SW480 (cell line): ENCODE data around the gene ANAPC16.
"Not testable (repeated sequence)": the region's sequence is repeated elsewhere in the genome, so short reads cannot be mapped to it uniquely, and the experiment has no call there.

Experiments
- DNase-seq: peaks from one replicate; pipeline ENCODE4 v3.0.0-alpha.2; 2016; ENCODE audit warnings: low spot score

Gene ANAPC16

DNA sequence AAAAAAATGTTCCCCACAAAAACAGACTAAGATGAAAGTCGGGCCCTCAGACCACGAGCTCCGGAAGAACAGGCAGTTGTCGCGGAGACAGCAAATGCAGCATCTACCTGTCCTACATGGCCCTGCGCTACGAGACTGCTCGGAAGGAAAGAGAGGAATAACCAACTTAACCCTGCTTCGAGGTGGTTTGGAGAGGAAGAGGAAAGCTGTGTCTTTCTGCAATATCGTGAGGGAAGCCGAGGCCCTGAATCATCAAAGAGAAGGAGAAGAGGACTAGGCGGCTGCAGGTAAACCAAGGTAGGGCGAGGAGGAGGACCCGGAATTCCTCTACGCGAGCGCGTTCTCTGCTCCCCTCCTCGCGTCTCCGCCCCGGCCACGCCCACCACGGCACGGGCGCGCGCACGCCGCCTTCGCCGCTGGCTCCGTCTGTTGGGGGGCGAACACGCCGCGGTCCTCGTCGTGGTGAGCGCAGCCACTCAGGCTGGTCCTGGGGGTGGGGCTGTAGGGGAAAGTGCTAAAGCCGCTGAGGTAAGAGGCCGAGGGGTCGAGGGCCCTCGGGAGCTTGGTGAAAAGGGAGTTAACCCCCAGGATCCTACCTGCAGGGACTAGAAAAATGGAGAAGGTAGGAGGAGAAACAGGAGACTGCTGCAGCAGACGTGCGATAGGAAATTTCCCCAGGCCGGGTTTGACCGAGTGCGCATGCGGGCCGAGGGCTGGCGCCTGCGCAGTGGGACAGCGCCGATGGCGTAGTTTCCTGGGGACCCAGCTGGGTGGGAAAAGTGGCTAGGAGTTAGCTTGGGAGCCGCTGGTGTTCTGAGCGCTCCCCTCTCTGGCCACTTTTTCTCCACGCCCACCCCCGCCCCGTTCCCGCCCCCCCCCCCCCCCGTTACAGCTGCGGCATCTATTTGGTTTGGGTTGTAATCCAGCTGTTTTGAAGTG, at the start of gene ANAPC16, which contains the start of gene ASCC1:
Gene ANAPC16, plus strand, starts transcription at position 402 of the 939 bp plus-strand sequence. CDS start 7,903 bp downstream, outside the sequence.
Gene ASCC1, minus strand, starts transcription at position 666 of the 939 bp plus-strand sequence. CDS start 2,978 bp downstream, outside the sequence.
- peak; percentile 87 for DNase-seq

GRCh38 chr10:72167118-72167517, 48.7 kb upstream of the ANAPC16 start:
- DNase-seq: no peak

DNA sequence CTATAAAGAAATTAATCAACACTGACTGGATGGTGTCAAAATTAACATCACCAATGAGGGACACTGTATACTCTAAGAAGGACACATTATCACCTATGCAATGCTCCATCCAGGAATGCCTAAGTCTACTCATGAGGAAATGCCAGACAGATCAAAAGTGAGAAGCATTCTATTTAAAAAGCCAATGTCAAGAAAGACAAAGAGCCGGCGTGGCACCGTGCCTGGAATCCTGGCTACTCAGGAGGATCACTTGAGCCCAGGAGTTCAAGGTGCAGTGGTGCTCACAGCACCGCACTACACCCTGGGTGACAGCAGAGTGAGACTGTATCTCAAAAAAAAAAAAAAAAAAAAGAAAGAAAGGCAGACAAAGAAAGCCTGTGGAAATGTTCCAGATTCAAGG, 45.5 kb upstream of the ANAPC16 start:
- DNase-seq: no peak

- DNase-seq: no peak
Observed at GRCh38 chr10:72170733-72171132, 45.1 kb upstream of the ANAPC16 start.

GRCh38 chr10:72171175-72171630, 44.6 kb upstream of the ANAPC16 start:
- peak; percentile 26 for DNase-seq

DNA sequence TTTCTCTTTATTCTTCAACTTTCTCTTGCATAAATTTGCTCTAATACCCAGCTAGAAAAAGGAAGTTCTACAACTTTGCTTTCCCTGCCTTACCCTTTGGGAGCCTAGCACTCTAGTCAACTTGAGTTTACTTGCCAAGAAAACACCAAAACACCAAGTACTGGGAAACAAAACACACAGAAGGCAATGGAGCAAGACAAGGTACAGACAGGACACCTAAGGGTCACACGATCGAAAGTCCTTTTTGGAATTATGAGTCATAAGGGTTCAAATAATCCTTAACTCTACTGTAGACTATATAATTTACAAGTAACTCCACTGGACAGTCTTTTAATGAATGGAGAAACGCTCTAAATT, 42.6 kb upstream of the ANAPC16 start:
- no peak for DNase-seq

- DNase-seq: no peak
Observed at GRCh38 chr10:72173619-72174296, 42.1 kb upstream of the ANAPC16 start.

- DNase-seq: no peak
Observed at GRCh38 chr10:72174297-72174662, 41.5 kb upstream of the ANAPC16 start.

DNA sequence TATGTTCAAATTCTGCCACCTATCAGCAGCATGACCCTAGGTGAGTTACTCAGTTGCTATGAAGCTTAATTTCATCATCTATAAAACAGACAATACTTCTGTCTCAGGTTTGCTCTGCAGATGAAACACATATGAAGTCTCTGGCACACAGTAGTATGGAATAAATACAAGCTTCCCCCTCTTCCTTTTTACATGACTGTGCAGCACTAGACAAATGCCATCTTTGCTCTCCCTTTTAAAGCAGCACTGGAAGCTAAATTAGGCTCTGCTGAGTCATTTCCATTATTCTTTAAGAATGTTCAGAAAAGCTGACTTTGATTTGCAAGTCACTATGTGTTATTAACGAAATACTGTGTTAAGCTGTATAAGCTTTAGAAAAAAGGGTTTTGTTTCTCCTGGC, 40.7 kb upstream of the ANAPC16 start:
- DNase-seq: no peak

- no peak for DNase-seq
Observed at GRCh38 chr10:72176701-72177100, 39.1 kb upstream of the ANAPC16 start.

GRCh38 chr10:72177454-72177853, 38.4 kb upstream of the ANAPC16 start:
- no peak for DNase-seq

DNA sequence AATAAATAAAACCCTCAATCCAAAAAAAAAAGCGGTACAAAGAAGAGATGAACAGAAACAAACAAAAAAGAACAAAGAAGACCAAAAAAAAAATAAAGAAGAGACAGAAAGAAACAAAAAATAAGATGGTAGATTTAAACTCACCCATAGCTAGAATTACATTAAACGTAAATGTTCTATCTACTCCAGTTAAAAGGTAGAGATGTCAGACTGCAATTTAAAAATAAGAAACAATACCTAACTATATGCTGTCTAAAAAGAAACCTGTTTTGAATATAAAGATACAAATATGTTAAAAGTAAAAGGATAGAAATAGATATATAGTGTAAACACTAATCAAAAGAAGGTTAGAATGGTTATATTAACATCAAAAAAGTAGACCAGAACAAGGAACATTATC, 31.7 kb upstream of the ANAPC16 start:
- no peak for DNase-seq

DNA sequence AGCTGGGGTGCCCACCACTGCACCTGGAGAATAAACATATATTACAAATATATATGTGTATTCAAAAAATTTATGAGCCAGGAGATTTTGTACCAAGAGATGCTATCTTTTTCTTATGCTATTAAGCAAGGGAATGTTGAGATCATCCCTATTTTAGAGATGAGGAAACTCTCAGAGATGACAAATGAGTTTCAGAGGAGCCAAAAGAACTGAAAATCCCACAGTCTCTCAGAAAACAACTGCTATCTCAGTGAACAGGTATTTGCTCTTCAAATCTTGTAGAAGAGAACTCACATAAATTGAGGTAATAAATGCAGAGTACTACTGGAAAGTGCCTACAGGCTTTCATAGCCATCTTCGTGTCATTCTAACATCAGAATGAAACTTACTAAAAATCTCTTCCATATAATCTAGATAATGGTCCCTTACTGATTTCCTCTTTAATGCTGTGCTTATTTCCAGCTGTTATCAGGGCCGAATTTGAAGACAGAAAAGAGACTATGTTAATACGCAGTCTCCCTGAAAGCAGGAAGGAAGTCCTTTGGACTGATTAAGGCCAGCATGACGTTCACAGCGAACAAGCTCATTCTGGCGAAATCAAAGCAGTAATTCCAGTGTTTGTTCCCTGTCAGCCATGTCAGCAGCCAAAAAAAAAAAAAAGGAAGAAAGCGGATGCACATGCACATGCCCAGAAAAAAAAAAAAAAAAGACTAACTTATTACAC, 29.4 kb upstream of the ANAPC16 start:
- no peak for DNase-seq

DNA sequence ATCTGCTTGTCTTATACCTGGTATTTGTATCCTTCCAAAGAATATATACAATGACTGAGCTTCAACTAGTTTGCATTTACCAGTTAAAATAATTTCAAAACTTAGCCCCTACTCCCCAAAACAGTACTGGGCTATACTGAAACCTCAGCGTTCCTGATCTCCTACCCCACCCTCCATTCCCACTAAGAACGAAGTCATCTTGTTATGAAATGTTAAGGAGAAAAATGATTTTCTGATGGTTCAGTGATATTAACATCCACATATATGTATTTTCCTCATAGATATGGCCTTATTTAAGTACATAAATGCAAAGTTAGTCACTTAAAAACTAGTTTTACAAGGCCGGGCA, 28.9 kb upstream of the ANAPC16 start:
- DNase-seq: no peak

DNA sequence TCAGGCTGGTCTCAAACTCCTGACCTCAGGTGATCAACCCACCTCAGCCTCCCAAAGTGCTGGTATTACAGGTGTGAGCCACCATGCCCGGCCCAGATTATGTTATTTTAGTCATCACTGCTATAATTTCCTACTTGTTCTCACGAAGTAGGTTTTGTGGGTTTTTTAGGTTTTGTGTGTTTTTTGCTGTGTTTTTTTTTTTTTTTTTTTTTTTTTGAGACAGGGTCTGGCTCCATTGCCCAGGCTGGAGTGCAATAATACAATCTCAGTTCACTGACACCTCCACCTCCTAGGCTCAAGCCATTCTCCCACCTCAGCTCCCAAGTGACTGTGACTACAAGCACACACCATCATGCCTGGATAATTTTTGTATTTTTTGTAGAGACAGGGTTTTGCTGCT, 20.9 kb upstream of the ANAPC16 start:
- DNase-seq: no peak

- no peak for DNase-seq
Observed at GRCh38 chr10:72200883-72201282, 14.9 kb upstream of the ANAPC16 start.

- DNase-seq: no peak
Observed at GRCh38 chr10:72201293-72201692, 14.5 kb upstream of the ANAPC16 start.

GRCh38 chr10:72204296-72204695, 11.5 kb upstream of the ANAPC16 start:
- no peak for DNase-seq

DNA sequence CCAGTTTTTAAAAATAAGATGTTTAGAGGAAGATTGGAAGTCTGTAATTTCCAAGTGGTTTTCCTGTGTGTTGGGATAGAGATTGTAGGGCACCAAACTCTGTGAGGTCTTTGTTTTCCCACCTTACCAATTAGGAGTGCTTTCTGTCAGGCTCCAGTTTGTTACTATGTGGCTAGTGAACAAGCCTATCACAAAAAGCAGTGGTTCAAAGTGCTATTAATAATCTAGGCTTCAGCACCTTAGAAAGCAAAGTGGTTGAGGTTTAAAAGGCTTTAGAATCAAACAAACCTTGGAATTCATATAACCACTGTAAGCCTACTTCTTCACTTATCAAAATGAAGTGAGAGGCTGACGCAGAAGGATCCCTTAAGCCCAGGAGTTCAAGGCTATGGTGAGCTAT, 11.1 kb upstream of the ANAPC16 start:
- DNase-seq: no peak

- no peak for DNase-seq
Observed at GRCh38 chr10:72206511-72207229, 9.1 kb upstream of the ANAPC16 start.

- not testable (repeated sequence) for DNase-seq
Observed at GRCh38 chr10:72208526-72208925, 7.3 kb upstream of the ANAPC16 start.

GRCh38 chr10:72211381-72211780, 4.4 kb upstream of the ANAPC16 start:
- not testable (repeated sequence) for DNase-seq
